GM18526 (cell line): Measurements from ENCODE around the gene WWOX.

Experiments used
- POLR2A ChIP-seq: IDR thresholded peaks from 3 replicates; pipeline ENCODE4 v1.6.1; 2011; ENCODE audit not compliant: insufficient read length; ENCODE audit errors: extremely low read depth

WWOX gene

DNA sequence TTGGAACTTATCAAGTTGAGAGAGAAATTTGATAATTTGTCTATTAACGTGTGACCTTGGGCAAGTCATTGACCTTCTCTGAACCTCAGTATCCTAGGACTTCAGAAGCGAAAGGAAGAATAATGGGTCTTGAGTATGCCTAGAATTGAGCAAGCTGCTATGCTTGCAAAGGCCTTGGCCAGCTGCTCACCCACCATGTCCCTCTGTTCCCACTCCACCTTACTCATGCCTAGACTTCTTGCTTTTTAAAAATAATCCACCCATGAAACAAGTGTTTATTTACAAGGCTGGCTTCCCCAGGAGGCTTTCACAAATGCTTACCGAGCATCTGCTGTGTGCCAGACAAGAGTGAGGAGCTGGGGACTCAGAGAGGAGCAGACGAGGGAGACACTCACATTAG, 910.4 kb downstream of the WWOX start:
- TF ChIP-seq POLR2A, result no peak

DNA sequence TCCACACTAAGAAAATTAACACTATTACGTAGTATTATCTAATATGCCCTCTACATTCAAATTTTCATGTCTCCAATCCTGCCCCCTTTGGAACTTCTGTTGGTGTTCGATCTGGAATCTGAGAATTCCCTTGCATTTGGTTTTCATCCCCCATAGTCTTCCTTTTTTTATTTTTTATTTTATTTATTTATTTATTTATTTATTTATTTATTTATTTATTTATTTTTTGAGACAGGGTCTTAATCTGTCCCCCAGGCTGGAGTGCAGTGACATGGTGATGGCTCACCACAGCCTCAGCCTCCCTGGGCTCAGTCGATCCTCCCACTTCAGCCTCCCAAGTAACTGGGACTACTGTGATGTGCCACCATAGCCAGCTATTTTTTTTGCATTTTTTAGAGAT, 911.8 kb downstream of the WWOX start:
- no peak for TF ChIP-seq POLR2A

DNA sequence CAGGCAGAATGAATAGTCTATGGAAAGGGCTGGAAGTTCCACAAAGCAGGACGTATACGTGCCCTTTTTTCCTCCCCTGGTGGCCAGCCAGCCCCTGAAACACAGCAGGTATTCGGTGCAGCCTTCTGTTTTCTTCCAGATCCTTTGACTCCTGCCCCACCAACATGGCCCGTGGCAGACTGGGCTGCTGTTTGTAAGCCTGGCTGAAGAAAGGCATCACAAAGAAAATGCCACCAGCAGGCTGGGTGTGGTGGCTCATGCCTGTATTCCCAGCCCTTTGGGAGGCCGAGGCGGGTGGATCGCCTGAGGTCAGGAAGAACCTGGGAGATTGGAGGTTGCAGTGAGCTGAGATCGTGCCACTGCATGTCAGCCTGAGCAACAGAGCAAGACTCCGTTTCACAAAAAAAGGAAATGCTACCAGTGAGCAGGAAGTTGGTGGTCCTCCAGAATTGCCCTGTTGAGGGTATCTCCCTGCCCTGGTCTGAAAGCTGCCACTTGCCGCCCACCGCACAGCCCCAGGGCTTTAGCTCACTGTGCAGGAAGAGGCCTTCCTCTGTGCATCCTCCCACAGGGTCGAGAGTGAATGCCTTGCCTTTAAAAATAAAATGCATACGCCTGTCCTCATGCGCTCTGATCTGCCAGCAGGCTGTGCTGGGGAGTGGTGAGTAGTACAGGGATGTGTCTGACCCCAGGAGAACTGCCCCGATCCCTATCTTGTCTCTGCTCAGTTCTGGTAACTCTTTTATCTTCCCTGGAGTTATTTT, 913.4 kb downstream of the WWOX start:
- no peak for TF ChIP-seq POLR2A

DNA sequence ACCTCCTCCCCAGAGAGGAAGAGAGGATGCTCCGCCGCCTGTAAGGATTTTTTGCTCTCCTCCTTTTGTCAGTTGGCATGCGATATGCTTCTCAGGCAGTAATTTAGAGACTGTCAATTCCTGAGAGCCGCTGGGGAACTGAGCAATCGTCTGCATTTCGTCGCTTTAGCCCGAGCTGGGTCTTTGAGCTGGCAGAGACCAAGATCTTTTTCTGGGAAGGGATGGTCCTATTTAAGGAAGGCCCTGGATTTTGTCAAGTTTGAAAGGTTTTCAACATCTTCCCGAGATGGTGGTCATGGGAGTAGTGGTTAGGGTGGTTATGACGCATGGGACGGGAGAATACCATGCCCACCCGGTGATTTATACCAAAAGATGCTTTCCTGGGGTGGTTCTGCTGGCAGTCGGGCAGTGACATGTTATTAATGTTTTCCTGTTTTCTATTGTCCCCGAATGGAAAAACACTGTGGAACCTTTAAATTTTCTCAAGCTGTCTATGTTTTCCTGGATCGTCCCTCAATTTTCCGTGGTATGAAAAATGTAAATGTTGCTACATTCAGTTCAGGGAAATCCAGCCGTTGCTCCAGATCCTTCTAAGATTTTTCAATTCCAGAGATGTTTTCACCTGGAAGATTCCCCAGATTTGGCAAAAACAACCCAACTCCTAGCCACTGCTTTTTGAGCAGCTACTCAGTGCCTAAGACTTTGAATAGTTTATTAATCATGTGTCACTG, 914.6 kb downstream of the WWOX start:
- no peak for TF ChIP-seq POLR2A

DNA sequence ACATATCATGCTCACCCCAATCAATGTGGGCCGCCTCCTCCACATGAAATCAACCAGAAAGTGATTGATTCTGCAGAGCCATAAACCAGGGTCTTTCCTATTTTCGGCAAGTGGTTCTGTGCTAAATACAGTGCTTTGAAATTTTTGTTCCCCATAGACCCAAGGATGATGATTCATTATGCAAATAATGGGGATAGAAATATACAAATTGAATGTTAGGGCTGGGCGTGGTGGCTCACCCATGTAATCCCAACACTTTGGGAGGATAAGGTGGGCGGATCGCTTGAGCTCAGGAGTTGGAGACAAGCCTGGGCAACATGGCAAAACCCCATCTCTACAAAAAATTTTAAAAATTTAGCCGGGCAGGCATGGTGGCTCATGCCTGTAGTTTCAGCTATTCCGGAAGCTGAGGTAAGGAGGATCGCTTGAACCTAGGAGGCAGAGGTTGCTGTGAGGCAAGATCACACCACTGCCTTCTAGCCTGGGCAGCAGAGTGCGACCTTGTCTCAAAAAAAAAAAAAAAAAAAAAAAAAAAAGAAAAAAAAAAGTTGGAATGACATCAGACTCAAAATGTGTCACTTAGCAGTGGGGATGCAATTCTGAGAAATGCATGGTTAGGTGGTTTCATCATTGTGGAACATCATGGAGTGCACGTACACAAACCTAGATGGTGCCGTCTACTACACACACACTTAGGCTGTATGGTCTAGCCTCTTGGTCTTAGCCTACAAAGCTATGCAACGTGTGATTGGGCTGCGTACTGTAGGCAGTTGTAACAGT, 919.4 kb downstream of the WWOX start:
- no peak for TF ChIP-seq POLR2A

DNA sequence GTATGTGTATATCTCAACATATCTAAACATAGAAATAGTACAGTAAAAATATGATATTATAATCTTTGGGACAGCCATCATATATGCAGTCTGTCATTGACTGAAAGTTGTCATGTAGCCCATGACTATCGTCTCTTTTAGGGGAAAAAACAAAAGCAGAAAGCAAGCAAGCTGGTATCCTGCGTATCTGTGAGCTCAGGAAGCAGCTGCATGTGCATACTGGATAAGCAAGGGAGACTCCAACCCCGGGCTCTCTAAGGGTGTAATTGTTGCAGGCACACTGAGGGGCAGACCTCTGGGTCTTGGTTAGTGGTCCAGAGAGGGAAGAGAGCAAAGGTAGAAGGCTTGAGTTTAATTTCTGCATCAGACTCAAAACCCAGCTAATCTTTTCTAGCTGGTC, 920.0 kb downstream of the WWOX start:
- no peak for TF ChIP-seq POLR2A

DNA sequence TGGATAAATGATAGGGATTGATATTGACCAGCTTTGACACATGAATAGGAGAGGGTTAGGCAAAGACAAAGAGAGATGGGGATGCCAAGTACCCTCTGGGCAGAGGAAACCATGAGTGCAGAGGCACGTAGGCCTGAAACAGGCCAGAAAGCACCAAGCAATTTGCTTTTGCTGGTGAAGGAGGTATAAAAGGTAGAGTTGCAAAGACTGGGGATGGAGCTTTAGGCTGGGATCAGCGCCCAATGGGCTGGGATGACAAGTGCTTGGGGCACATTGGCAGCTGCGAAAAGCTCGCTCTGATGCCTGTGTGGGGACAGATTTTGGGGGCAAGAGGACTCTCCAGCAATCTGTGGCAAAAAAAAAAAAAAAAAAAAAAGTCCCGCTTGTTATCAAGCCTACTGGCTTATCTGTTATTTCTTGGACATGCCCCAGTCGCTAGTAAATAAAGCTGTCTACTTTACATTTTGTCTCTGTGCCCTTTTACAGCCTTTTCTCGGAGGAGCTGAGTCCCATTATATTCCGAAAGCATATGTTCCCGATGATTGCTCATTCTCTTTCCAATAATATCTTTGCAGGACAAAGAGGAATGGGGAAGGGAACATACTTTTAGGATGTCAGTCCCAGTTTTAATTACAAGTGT, 922.7 kb downstream of the WWOX start:
- TF ChIP-seq POLR2A, result no peak

DNA sequence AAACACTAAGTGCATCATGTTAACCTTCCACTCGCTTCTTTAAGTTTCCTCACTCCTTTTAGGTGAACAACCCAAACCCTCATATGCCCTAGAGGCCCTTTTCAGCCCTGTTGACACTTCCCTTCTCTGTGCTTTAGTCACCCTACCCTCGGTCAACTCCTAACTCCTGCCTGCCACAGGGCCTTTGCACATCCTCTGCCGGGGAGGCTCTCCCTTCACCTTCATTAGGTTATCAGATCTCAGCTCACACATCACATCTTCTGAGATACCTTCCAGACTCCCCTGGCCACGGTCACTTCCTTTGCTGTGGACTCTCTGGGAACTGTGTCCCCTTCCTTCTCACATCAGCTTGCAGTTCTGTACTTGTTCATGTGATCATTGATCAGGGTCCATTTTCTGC, 926.7 kb downstream of the WWOX start:
- TF ChIP-seq POLR2A, result no peak

GRCh38 chr16:79036541-79036940, 937.1 kb downstream of the WWOX start:
- no peak for TF ChIP-seq POLR2A

DNA sequence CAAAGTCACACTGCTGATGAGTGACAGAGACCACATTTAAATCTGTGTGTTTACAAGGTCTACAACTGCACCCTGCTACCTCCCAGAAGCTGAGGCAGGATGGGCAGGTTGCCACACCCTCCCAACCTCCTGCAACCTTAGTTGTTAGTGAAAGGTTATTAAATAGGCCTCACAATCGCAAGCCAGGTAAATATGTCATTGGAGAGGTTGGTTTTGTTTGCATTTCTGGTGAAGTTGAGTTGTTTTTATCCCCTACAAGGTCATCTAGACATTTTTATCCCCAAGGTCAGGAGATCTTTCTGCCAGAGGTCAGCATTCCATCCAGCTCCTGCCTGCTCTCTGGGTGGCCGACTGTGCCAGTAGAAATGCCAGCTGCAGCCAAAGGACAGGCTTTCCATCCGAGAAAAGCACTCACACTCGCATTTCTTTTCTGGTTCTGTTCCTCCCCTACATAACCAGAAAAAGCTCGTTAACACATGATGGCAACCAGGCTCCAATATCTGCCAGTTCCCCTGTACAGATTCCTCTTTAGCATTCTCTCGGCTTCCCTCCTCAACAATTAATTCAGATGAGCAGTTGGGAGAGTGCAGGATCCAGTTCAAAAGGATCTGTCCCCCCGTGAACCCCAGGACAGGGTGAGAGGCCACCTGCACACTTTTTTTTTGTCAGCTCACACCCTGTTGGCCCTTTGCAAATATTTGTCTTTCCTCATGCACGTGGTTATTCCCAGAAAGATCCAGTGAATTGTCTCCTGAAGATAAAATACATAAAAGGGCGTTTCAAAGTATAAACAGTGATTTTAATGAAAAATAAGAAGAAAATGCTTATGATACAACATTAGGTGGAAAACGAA, 938.3 kb downstream of the WWOX start:
- no peak for TF ChIP-seq POLR2A

- no peak for TF ChIP-seq POLR2A
These were observed 941.8 kb downstream of the WWOX start for GRCh38 chr16:79041206-79041605.

- no peak for TF ChIP-seq POLR2A
These were observed 942.7 kb downstream of the WWOX start for GRCh38 chr16:79042141-79042540.

GRCh38 chr16:79042886-79043285, 943.4 kb downstream of the WWOX start:
- no peak for TF ChIP-seq POLR2A

GRCh38 chr16:79045191-79045590, 945.7 kb downstream of the WWOX start:
- TF ChIP-seq POLR2A, result no peak
